Measurements from ENCODE around the gene PUDP.

PUDP gene

DNA sequence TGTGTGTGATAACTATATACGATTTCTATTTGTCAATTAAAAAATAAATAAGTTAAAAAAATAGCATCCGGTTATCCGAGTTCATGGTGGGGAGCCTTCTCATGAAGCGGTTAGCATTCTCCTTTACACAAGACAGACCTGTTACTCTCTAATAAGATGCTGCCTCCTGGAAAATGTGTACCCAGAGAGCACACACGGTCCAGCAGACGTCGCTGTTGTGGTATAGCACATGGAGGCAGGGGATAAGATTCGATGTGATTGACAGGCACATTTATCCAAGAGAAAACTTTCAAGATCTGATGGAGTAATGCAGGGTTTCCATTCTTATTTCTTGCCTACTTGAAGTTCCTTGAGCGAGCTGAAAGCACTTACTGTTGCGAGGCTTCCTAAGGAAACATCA is 63.1 kb downstream of the PUDP start:
- H3K4me1 ChIP-seq (ENCODE audit: insufficient read depth, low read length), result peaks cover 13% of the 10 kb centered on the region; the same call in 1 of the 2 replicates
- H3K9ac ChIP-seq (ENCODE audit: low read depth, low read length), result no peak overlapping the region

DNA sequence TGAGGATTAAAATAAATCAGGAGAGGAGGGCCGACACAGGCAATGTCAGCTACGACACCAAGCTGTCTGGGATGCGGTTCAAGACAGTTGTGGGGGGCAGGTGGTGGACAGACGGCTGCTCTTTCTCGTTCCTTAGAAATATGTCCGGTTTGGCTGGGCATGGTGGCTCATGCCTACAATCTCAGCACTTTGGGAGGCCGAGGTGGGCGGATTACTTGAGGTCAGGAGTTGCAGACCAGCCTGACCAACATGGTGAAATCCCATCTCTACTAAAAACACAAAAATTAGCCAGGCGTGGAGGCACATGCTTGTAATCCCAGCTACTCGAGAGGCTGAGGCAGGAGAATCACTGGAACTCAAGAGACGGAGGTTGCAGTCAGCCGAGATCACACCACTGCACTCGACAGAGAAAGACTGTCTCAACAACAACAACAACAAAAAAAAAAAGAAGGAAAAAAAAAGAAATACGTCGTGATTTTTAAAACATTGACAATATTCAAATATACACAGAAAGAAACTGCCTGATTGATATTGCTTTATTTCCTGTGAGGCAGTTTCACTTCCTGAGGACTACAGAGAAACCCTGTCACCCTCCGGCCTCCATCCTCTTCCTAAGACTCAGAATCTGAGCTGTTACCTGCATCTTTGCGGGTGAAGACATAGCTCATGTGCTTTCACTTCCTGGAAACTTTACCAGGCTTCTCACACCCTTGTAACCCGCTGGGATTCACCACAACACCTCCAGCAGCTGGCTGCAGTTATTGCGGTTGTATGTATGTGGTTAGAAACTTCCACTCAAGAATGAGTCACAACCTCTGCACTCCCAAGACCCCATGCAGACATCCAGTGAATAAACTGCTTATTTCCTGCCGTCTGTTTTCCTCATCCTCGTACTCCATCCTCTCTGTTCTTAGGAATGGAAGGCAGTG is 64.2 kb downstream of the PUDP start:
- Histone ChIP-seq H3K4me1 (ENCODE audit: insufficient read depth, low read length) (peaks cover 3% of the 10 kb centered on the region; the same call in 1 of the 2 replicates), H3K9me3 (ENCODE audit: control insufficient read depth, insufficient read depth, low read length) (no peaks in the 10 kb centered on the region), H3K9ac (ENCODE audit: low read depth, low read length) (no peak overlapping the region), H3K36me3 (ENCODE audit: insufficient read depth, low read length) (no peaks in the 10 kb centered on the region)

More for the DNA sequence above, 63.1 kb downstream of the PUDP start:
- Histone ChIP-seq H3K36me3 (ENCODE audit: insufficient read depth, low read length) (no peaks in the 10 kb centered on the region), H3K9me3 (ENCODE audit: control insufficient read depth, insufficient read depth, low read length) (no peaks in the 10 kb centered on the region)

GRCh38 chrX:7083021-7083420 is 64.9 kb downstream of the PUDP start:
- H3K9ac ChIP-seq (ENCODE audit: low read depth, low read length), result no peak overlapping the region
- H3K9me3 ChIP-seq (ENCODE audit: control insufficient read depth, insufficient read depth, low read length), result no peaks in the 10 kb centered on the region
- H3K36me3 ChIP-seq (ENCODE audit: insufficient read depth, low read length), result no peaks in the 10 kb centered on the region
- H3K4me1 ChIP-seq (ENCODE audit: insufficient read depth, low read length), result no peaks in the 10 kb centered on the region

- Histone ChIP-seq H3K9ac (ENCODE audit: low read depth, low read length) (no peak overlapping the region), H3K9me3 (ENCODE audit: control insufficient read depth, insufficient read depth, low read length) (no peaks in the 10 kb centered on the region), H3K4me1 (ENCODE audit: insufficient read depth, low read length) (no peaks in the 10 kb centered on the region), H3K36me3 (ENCODE audit: insufficient read depth, low read length) (no peaks in the 10 kb centered on the region)
These were observed 65.4 kb downstream of the PUDP start for GRCh38 chrX:7082556-7082955.

DNA sequence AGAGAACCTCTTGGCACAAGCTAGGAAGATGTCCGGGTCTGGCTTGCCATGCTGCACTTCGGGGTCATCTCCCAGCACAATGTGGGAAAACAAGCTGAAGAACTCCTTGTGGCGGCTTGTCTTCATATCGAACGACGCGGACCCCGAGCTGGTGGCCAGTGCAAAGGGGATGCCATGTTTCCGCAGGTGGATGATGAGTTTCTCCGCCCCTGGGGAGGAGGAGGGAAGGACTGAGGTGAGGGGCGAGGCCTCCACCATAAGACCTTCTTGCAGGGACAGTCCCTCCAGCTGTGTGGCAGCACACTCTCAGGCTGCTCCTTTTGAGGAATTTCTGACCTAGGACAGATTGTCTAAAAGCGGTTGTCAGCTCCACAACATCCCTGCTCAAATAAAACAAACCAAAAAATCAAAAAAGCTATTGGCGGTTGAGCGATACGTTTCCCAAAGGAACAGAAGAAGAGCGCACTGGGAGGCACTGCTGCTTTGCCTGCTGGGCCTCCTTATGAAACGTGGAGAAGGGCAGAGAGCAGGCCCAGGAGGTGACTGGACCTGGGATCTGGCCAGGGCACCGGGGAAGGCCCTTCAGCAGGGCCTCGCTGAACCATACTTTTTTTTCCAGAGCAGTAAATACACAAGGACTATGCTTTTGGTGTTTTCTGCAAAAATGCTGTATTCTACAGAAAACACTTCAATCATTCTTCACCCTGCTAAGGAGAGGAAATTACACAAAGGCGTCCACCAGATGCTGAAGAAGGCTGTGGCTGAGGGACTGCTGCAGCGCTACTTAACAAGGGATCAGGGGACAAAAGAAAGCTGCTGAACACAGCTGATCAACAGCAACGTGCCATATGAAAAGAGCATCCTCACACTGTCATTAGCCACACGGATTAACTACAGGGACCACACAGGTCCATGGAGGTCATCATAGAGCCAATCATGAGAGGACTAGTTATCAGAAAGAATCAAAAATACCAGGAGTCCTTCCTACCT is 70.4 kb downstream of the PUDP start:
- H3K9me3 ChIP-seq (ENCODE audit: control insufficient read depth, insufficient read depth, low read length), result no peaks in the 10 kb centered on the region
- H3K4me1 ChIP-seq (ENCODE audit: insufficient read depth, low read length), result no peaks in the 10 kb centered on the region
- H3K9ac ChIP-seq (ENCODE audit: low read depth, low read length), result no peak overlapping the region
- H3K36me3 ChIP-seq (ENCODE audit: insufficient read depth, low read length), result no peaks in the 10 kb centered on the region

- no peaks in the 10 kb centered on the region for H3K4me1 ChIP-seq (ENCODE audit: insufficient read depth, low read length)
- no peaks in the 10 kb centered on the region for H3K9me3 ChIP-seq (ENCODE audit: control insufficient read depth, insufficient read depth, low read length)
- H3K9ac ChIP-seq (ENCODE audit: low read depth, low read length), result no peak overlapping the region
- H3K36me3 ChIP-seq (ENCODE audit: insufficient read depth, low read length), result no peaks in the 10 kb centered on the region
These were observed 71.7 kb downstream of the PUDP start for GRCh38 chrX:7076245-7076661.

DNA sequence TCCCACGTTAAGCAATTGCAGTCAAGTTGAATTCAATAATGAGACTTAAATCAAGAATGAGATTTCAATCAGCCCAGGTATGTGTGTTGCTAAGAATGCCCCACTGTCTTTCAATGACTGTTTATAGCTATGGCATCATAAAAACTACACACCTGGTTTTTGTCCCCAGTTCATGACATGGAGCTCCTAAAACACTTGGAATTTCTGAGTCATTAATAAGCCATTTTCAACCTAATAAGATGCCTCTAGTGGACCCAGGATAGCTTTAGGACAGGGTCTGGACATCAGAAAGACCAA is 73.1 kb downstream of the PUDP start:
- no peaks in the 10 kb centered on the region for H3K4me1 ChIP-seq (ENCODE audit: insufficient read depth, low read length)
- H3K9me3 ChIP-seq (ENCODE audit: control insufficient read depth, insufficient read depth, low read length), result no peaks in the 10 kb centered on the region
- no peaks in the 10 kb centered on the region for H3K36me3 ChIP-seq (ENCODE audit: insufficient read depth, low read length)
- H3K9ac ChIP-seq (ENCODE audit: low read depth, low read length), result no peak overlapping the region

DNA sequence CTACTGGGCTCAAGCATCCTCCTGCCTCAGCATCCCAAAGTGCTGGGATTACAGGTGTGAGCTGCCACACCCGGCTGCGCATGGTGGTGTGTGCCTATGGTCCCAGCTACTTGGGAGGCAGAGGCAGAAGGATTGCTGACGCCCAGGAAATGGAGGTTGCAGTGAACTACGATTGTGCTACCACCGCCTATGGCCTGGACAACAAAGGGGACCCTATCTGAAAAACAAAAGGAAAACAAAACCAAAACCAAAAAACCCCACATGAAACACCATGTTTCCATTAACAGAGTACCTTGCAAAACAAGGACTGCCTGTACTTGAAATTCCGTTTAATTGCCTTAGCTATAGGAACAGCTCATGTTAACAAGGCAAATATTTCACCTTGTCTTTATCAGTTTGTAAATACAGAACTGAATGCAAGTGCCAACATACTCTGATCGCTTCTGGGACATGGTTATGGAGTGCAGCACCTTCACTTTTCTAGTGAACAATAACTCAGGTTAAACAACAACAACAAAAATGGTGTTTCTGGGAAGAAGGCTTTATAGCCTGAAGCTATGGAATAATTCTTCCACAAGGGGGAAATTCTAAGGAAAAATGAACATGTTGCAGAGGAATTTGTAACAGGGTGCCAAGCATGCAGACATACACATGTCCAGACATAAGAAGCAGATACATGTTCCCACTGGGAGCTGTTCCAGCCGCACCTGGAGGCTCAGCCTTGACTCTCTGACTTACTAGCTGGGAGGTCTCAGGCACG is 73.6 kb downstream of the PUDP start:
- no peaks in the 10 kb centered on the region for H3K4me1 ChIP-seq (ENCODE audit: insufficient read depth, low read length)

DNA sequence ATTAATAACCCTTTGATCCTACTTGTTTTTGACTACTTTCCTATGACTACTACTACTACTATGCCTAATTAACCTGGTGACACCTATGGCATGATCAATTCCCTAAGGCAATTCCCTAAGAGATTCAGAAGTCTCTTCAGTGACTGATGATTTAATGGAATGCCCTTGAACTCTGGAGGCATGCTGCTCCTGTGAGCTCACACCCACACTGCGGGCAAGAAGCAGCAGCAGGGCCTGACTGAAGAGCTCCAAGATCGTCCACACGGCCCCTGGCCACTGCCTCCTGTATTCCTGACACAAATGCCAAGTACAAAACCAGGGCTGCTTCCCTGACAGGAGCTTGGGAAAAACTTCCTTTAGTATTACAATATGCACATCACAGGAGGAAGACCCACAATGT is 74.6 kb downstream of the PUDP start:
- no peaks in the 10 kb centered on the region for H3K9me3 ChIP-seq (ENCODE audit: control insufficient read depth, insufficient read depth, low read length)
- no peaks in the 10 kb centered on the region for H3K36me3 ChIP-seq (ENCODE audit: insufficient read depth, low read length)
- no peaks in the 10 kb centered on the region for H3K4me1 ChIP-seq (ENCODE audit: insufficient read depth, low read length)
- H3K9ac ChIP-seq (ENCODE audit: low read depth, low read length), result no peak overlapping the region

More for the DNA sequence above, 73.6 kb downstream of the PUDP start:
- H3K9ac ChIP-seq (ENCODE audit: low read depth, low read length), result no peak overlapping the region
- no peaks in the 10 kb centered on the region for H3K9me3 ChIP-seq (ENCODE audit: control insufficient read depth, insufficient read depth, low read length)
- no peaks in the 10 kb centered on the region for H3K36me3 ChIP-seq (ENCODE audit: insufficient read depth, low read length)

DNA sequence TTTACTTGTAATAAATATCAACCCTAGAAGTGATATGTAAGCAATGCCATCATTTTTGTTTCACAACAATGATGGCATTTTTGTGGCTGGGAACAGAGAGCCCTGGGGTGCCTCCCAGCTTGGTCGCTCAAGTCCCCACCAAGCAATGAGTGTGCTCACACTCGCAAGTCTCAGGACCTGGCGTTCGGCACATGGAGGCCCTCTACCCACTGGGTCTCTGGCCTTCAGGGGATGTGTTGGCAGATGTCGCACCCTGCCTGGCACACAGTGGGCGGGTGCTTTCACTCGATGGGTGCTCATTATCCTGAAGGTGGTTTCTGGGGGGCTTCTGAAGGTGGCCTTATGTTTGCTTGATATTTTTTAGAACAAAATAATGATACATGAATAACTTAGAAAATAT is 75.1 kb downstream of the PUDP start:
- Histone ChIP-seq H3K36me3 (ENCODE audit: insufficient read depth, low read length) (no peaks in the 10 kb centered on the region), H3K9ac (ENCODE audit: low read depth, low read length) (no peak overlapping the region), H3K4me1 (ENCODE audit: insufficient read depth, low read length) (no peaks in the 10 kb centered on the region), H3K9me3 (ENCODE audit: control insufficient read depth, insufficient read depth, low read length) (no peaks in the 10 kb centered on the region)

GRCh38 chrX:7071390-7071789 is 76.6 kb downstream of the PUDP start:
- H3K9me3 ChIP-seq (ENCODE audit: control insufficient read depth, insufficient read depth, low read length), result no peaks in the 10 kb centered on the region

GRCh38 chrX:7069556-7069955 is 78.4 kb downstream of the PUDP start:
- Histone ChIP-seq H3K9ac (ENCODE audit: low read depth, low read length) (no peak overlapping the region), H3K36me3 (ENCODE audit: insufficient read depth, low read length) (no peaks in the 10 kb centered on the region), H3K4me1 (ENCODE audit: insufficient read depth, low read length) (no peaks in the 10 kb centered on the region)

More at GRCh38 chrX:7071390-7071789, 76.6 kb downstream of the PUDP start:
- Histone ChIP-seq H3K36me3 (ENCODE audit: insufficient read depth, low read length) (no peaks in the 10 kb centered on the region), H3K4me1 (ENCODE audit: insufficient read depth, low read length) (no peaks in the 10 kb centered on the region), H3K9ac (ENCODE audit: low read depth, low read length) (no peak overlapping the region)

DNA sequence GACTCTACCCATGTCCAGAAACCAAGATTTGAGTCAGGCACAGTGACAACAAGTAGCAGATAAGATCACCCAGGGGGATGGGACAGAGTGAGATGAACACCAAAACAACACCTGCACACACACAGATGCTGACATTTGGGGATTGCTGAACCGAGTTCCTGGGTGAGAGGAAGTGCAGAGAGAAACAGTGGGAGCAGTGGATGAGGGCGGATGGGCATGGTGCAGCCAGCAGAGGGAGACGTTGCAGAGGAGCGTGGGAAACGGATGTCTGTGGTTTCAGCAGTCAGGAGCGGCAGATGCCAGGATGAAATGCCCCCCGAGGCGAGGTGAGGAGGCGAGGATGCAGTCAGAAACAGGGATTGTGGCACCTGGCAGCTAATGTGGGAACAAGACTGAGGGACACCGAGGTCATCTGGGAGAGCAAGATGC is 79.0 kb downstream of the PUDP start:
- no peak overlapping the region for H3K9ac ChIP-seq (ENCODE audit: low read depth, low read length)
- no peaks in the 10 kb centered on the region for H3K36me3 ChIP-seq (ENCODE audit: insufficient read depth, low read length)
- no peaks in the 10 kb centered on the region for H3K9me3 ChIP-seq (ENCODE audit: control insufficient read depth, insufficient read depth, low read length)
- H3K4me1 ChIP-seq (ENCODE audit: insufficient read depth, low read length), result no peaks in the 10 kb centered on the region

More at GRCh38 chrX:7069556-7069955, 78.4 kb downstream of the PUDP start:
- H3K9me3 ChIP-seq (ENCODE audit: control insufficient read depth, insufficient read depth, low read length), result no peaks in the 10 kb centered on the region

GRCh38 chrX:7067256-7067655 is 80.7 kb downstream of the PUDP start:
- no peaks in the 10 kb centered on the region for H3K4me1 ChIP-seq (ENCODE audit: insufficient read depth, low read length)
- no peaks in the 10 kb centered on the region for H3K36me3 ChIP-seq (ENCODE audit: insufficient read depth, low read length)
- no peak overlapping the region for H3K9ac ChIP-seq (ENCODE audit: low read depth, low read length)
- no peaks in the 10 kb centered on the region for H3K9me3 ChIP-seq (ENCODE audit: control insufficient read depth, insufficient read depth, low read length)
